Chondrocyte (in vitro differentiated cells): ENCODE results near the gene ZNF485. TPM values are rescaled to one million over a fixed set of nuclear protein-coding genes. Genes with fewer than 3 reads are reported as not detected.
"Not testable (repeated sequence)": the region's sequence is repeated elsewhere in the genome, so short reads cannot be mapped to it uniquely, and the experiment has no call there.

ENCODE experiments used
- DNase-seq: peaks from one replicate; pipeline ENCODE4 v3.0.0; 2021; ENCODE audit warnings: mixed read lengths, low spot score
- H3K27ac Mint-ChIP-seq: one replicate; pipeline ENCODE4 v1.8.0; 2021; ENCODE audit warnings: mild to moderate bottlenecking, moderate library complexity, mixed read lengths; ENCODE audit not compliant: unreplicated experiment
- H3K27me3 Mint-ChIP-seq: 2 replicates; pipeline ENCODE4 v1.8.0; 2021; ENCODE audit warnings: low read depth, mixed read lengths
- H3K36me3 Mint-ChIP-seq: 2 replicates; pipeline ENCODE4 v1.8.0; 2021; ENCODE audit warnings: low read depth, mixed read lengths
- H3K4me1 Mint-ChIP-seq: 2 replicates; pipeline ENCODE4 v1.8.0; 2021; ENCODE audit warnings: low read depth, mild to moderate bottlenecking, mixed read lengths
- H3K4me3 Mint-ChIP-seq: one replicate; pipeline ENCODE4 v1.8.0; 2021; ENCODE audit warnings: mild to moderate bottlenecking, moderate library complexity, mixed read lengths; ENCODE audit not compliant: unreplicated experiment
- H3K9me3 Mint-ChIP-seq: 2 replicates; pipeline ENCODE4 v1.8.0; 2021; ENCODE audit warnings: low read depth, mixed read lengths
- CTCF ChIP-seq: fragments of 200-600 bp; sonication (generic); IDR thresholded peaks from 2 replicates; pipeline ENCODE4 v1.5.0; 2021; ENCODE audit warnings: antibody characterized with exemption, mild to moderate bottlenecking, moderate library complexity
- total RNA-seq: library from RNA; stranded (reverse); gene quantifications from 3 replicates; pipeline ENCODE4 v1.2.1, GENCODE V29; 2021

ZNF485 gene
- total RNA-seq, 1 donor from 2014 or later: 1.9 TPM

- peaks cover 1% of the 10 kb centered on the region for H3K36me3 Mint-ChIP-seq
- no peak for TF ChIP-seq CTCF
- no peak for DNase-seq
- no peak overlapping the region for H3K4me3 Mint-ChIP-seq
- H3K27ac Mint-ChIP-seq: no peak overlapping the region
- H3K27me3 Mint-ChIP-seq: peaks cover 13% of the 10 kb centered on the region
- no peaks in the 10 kb centered on the region for H3K9me3 Mint-ChIP-seq
- no peaks in the 10 kb centered on the region for H3K4me1 Mint-ChIP-seq
Observed at GRCh38 chr10:43585046-43585445, 21.2 kb upstream of the ZNF485 start.

GRCh38 chr10:43585981-43586729, 20.1 kb upstream of the ZNF485 start:
- no peak overlapping the region for H3K27ac Mint-ChIP-seq
- no peak overlapping the region for H3K4me3 Mint-ChIP-seq
- DNase-seq: no peak
- H3K4me1 Mint-ChIP-seq: no peaks in the 10 kb centered on the region
- TF ChIP-seq CTCF: no peak
- no peaks in the 10 kb centered on the region for H3K9me3 Mint-ChIP-seq
- H3K36me3 Mint-ChIP-seq: peaks cover 1% of the 10 kb centered on the region
- peaks cover 4% of the 10 kb centered on the region for H3K27me3 Mint-ChIP-seq

GRCh38 chr10:43586730-43587115, 19.5 kb upstream of the ZNF485 start:
- H3K36me3 Mint-ChIP-seq, H3K4me1 Mint-ChIP-seq, H3K4me3 Mint-ChIP-seq, H3K27me3 Mint-ChIP-seq, DNase-seq, H3K27ac Mint-ChIP-seq, H3K9me3 Mint-ChIP-seq: not testable (repeated sequence)

- H3K36me3 Mint-ChIP-seq: no peaks in the 10 kb centered on the region
- no peak for DNase-seq
- no peaks in the 10 kb centered on the region for H3K27me3 Mint-ChIP-seq
Observed at GRCh38 chr10:43591303-43591904, 14.8 kb upstream of the ZNF485 start.

GRCh38 chr10:43594944-43595589, 11.2 kb upstream of the ZNF485 start:
- TF ChIP-seq CTCF: no peak
- no peak for DNase-seq

More at GRCh38 chr10:43591303-43591904, 14.8 kb upstream of the ZNF485 start:
- Mint-ChIP-seq H3K27ac (no peak overlapping the region), H3K4me3 (no peak overlapping the region), H3K4me1 (peaks cover 4% of the 10 kb centered on the region), H3K9me3 (peaks cover 5% of the 10 kb centered on the region)
- TF ChIP-seq CTCF: no peak

More at GRCh38 chr10:43594944-43595589, 11.2 kb upstream of the ZNF485 start:
- H3K4me1 Mint-ChIP-seq: peaks cover 4% of the 10 kb centered on the region
- H3K9me3 Mint-ChIP-seq: peaks cover 5% of the 10 kb centered on the region
- no peaks in the 10 kb centered on the region for H3K27me3 Mint-ChIP-seq
- H3K27ac Mint-ChIP-seq: no peak overlapping the region
- H3K4me3 Mint-ChIP-seq: no peak overlapping the region
- H3K36me3 Mint-ChIP-seq: no peaks in the 10 kb centered on the region
